ENCODE measurements around the gene SQSTM1.
"Not testable (repeated sequence)": the region's sequence is repeated elsewhere in the genome, so short reads cannot be mapped to it uniquely, and the experiment has no call there.

SQSTM1 gene

GRCh38 chr5:179827680-179828079 is 7.0 kb downstream of the SQSTM1 start:
- DNase-seq = peak; percentile 57

DNA sequence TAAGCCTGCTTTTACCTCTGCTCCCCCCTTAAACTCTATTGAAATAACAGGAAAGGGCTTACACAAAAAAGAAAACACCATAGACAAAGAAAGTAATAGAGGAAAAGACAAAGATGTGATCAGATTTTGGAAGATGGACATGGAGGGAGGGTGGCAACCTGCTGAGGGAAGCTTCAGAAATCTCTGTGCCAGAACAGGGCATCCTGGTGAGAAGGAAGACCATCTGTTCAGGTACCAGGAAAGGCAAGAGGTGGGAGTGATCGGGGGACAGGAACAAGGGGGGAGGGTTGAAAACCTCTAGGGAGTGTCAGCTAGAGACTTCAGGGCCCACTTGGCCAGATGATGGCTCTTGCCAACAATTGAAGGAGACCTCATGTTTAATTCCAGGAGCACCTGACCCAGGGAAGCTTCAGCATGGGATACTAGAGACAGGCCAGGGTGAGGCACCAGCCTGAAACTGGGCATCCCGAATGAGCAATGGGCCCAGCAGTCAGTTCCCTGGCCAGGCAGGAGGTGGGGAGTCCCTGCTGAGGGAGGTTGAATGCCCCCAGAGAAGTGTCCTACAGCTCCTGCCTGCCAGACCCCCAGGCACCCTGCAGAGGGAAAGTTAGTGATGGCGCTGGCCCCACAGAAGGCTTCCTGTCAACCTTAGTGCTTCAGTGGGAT is 8.2 kb downstream of the SQSTM1 start:
- DNase-seq = no peak

GRCh38 chr5:179829732-179830435 is 9.2 kb downstream of the SQSTM1 start:
- DNase-seq = no peak

DNA sequence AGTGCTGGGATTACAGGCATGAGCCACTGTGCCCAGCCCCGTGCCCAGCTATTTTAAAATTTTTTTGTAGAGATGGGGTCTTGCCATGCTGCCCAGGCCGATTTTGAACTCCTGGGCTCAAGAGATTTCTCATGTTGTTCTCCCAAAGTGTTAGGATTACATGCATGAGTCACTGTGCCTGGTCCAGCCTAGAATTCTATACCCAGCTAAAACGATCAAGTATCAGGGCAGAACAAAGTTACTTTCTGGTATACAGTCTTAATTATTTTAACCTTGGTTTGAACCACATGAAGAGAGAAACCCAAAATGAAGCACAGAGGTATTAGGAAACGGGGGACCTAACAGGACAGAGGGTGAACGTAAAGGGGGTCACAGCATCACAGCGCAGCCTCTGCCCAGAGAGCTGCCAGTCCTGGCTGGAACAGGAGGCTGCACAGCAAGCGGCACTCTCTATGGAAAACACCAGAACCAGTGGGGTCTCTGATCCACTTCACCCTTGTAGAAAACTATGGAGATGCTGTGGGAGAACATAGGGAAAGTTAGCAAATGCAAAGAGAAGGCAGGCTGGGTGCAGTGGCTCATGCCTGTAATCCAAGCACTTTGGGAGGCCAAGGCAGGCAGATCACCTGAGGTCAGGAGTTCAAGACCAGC is 10.2 kb downstream of the SQSTM1 start:
- no peak for DNase-seq

GRCh38 chr5:179832039-179832745 is 11.5 kb downstream of the SQSTM1 start:
- no peak for DNase-seq

DNA sequence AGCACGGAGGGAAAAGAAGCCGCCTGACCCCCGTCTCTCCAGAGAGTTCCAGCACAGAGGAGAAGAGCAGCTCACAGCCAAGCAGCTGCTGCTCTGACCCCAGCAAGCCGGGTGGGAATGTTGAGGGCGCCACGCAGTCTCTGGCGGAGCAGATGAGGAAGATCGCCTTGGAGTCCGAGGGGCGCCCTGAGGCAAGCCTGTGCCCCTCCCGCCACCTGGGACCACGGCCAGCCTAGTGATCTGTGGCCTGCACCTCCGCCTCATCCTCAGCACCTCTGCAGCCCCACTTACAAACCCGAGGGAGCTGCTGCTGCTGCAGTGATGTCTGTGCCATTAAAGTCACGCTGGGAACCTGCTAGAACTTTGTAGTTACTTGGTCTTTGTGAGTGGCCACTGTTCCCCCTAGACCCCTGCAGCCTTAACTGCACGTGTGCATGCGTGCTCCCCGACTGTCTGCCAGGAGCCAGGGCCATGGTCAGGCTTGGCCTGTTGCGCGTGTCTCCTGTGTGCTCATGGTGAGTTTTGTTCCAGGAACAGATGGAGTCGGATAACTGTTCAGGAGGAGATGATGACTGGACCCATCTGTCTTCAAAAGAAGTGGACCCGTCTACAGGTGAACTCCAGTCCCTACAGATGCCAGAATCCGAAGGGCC is 12.5 kb downstream of the SQSTM1 start:
- no peak for DNase-seq

GRCh38 chr5:179833709-179834070 is 13.0 kb downstream of the SQSTM1 start:
- no peak for DNase-seq

DNA sequence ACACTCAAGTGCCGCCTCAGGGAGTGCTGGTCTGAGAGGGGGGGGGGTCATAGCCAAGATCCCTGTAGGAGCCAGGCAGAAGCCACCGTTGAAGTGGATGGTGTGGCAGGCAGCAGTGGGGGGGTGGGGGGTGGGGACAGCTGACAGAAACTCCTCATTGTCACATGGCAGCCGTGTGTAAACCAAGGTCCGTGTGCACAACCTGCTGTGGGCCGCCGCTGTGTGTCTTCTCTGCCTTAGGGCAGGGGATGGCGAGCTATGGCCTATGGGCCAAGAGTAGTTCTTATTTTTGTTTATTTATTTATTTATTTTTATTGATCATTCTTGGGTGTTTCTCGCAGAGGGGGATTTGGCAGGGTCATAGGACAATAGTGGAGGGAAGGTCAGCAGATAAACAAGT is 13.4 kb downstream of the SQSTM1 start:
- no peak for DNase-seq

GRCh38 chr5:179834871-179835270 is 14.2 kb downstream of the SQSTM1 start:
- not testable (repeated sequence) for DNase-seq

- peak; percentile 60 for DNase-seq
Measured at GRCh38 chr5:179836225-179837019, 15.7 kb downstream of the SQSTM1 start.

GRCh38 chr5:179837076-179838011 is 16.6 kb downstream of the SQSTM1 start:
- DNase-seq = no peak

DNA sequence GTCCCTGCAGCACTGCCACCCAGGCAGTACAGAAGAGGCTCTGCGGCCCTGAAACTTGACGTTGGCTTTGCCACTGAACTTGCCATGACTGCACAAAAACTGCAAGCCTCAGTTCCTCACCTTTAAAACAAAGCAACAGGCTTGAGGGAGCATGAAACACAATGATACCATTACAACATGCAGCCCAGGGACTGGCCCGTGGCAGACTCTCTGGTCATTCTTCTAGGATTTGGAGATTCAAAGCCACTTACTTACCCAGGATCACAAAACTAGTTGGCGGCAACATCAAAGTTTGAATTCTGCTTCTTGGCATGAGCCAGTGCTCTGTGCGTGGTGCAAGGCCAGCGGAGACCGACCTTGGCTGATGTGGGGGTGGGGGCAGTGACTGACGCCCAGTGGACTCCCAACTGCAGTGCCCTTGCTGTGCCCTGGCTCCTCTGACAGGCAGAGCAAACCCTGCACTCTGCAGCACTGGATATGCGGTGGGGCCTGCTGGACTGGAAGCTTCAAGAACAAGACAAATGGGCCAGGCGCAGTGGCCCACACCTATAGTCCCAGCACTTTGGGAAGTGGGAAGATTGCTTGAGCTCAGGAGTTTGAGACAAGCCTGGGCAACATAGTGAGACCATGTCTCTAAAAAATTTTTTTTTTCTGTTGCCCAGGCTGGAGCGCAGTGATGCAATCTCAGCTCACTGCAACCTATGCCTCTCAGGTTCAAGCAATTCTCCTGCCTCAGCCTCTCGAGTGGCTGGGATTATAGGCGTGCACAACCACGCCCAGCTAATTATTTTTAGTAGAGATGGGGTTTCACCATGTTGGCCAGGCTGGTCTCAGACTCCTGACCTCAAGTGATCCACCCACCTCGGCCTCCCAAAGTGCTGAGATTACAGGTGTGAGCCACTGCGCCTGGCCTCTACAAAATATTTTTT is 18.9 kb downstream of the SQSTM1 start:
- no peak for DNase-seq

GRCh38 chr5:179840321-179840720 is 19.6 kb downstream of the SQSTM1 start:
- DNase-seq = no peak

GRCh38 chr5:179840766-179841165 is 20.1 kb downstream of the SQSTM1 start:
- DNase-seq = no peak

DNA sequence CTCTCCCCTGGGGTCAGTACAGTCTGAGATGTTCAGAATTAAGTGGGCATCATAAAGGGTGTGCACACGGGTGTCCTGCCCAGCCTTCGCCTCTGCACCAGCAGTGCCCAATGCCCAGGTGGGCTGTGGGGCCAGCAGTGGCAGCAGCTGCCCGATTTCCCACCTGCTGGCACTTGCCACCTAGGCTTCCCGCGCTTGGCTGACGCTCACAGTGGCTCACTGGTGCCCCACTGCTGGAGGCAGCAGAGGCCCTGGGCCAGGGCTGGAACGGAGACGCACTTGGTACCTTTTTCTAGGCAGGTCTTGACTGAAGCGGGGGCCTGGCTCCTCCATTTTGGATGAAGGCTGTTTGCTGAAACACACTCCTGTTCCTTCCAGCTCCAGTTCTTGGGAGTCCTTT is 20.9 kb downstream of the SQSTM1 start:
- DNase-seq = no peak

DNA sequence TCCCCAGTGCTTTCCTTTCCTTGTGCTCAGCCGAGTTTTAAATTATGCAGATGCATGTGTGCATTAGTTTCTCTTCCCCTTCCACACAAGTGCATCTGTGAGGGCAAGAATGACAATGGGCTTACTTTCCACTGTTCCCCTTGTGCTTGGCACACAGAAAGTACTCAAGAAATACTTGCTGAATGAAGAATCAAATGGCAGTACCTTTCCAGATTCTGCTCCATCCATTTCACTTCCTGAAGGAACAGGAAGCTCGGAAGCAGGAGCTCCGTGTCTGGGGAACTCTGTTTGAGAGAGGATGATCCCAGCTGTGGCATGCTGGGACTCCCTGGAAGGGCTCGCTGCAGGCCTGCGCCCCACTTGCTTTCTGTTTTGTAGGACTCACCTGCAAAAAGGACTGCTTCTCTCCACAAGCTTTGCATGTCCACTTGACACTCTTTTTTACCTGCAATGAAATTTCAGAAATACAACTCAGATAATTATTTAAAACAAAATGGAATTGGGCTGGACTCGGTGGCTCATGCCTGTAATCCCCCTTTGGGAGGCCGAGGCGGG is 32.4 kb downstream of the SQSTM1 start:
- DNase-seq = no peak

GRCh38 chr5:179854356-179854755 is 33.7 kb downstream of the SQSTM1 start:
- no peak for DNase-seq

DNA sequence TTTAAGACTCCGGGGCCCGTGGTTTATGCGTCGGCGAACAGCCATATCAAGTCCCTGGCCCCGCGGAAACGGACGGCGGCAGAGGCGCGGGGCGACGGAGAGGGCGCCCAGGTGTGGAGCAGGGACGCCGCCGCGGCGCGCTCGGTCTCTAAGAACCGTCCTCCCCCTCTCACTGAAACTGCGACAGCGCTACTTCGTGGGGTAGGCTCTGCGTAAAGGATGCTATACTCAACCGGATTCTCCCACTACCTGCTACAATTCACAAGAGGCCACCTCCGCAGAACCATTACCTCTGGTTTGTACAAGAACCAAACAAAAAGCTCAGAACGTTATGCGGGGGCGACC is 37.5 kb downstream of the SQSTM1 start:
- DNase-seq = peak; percentile 31

DNA sequence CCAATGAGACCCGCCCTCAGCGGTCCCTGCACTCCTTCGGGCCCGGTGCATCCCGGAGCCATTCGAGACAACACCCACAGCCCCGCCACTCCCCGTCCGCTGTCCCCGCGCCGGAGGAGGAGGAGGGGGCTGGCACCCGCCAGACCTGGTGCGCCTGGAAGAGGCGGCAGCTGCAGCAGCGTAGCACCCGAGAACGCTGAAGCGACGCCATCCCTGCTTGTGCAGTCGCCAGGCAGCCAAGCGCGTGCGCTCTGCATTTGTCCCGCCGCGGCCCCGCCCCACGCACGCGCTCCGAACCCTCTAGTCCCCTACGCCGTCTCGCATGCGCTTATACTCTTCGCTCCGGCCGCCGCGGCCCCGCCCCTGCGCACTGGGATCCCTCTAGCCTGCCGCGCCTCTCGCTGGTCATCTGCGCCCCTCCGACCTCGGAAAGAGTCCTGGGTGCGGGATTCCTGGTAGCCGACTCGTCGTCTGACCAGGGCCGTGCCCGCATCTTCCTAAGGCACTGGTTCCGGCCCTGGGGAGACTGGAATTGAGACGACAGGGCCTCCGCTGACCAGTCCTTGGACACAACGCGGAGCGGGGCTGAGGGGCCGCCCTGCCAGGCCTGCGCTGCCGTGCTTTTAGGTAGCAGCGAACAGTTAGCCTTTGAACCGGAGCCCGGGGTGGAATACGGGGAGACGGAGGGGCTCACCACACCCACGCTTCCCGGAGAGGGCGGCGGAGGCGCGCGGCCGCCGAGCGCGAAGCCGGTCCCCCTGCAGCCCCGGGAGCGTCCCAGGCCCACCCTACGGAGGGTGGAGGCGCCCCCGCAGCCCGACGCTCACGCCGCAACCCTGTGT is 38.1 kb downstream of the SQSTM1 start, which contains the start of gene MRNIP:
Gene MRNIP (minus strand): TSS at position 232 of the 842 bp plus-strand sequence. CDS start 21 bp downstream, at position 211.
- peak; percentile 87 for DNase-seq
